Smooth muscle cell (in vitro differentiated cells): ENCODE results near the gene FBN1. TPM values are rescaled to one million over a fixed set of nuclear protein-coding genes. Genes with fewer than 3 reads are reported as not detected.

Experiments
- DNase-seq: peaks from one replicate; lab custom pipeline; 2025; ENCODE audit not compliant: unreplicated experiment; lab: John Stamatoyannopoulos, UW
- H2AFZ ChIP-seq: fragments of 200-600 bp; sonication (generic); 2 replicates; pipeline ENCODE4 v1.6.0; 2016; ENCODE audit warnings: antibody characterized with exemption, low read depth, mild to moderate bottlenecking
- H3F3A ChIP-seq: fragments of 200-600 bp; sonication (generic); 2 replicates; pipeline ENCODE4 v1.6.0; 2017; ENCODE audit warnings: antibody characterized with exemption, low read depth
- H3K27ac ChIP-seq: fragments of 200-600 bp; sonication (generic); 2 replicates; pipeline ENCODE4 v1.5.1; 2016; ENCODE audit warnings: low read depth, mild to moderate bottlenecking
- H3K27me3 ChIP-seq: fragments of 200-600 bp; sonication (generic); 2 replicates; pipeline ENCODE4 v1.6.1; 2016; ENCODE audit warnings: low read depth, mild to moderate bottlenecking
- H3K36me3 ChIP-seq: fragments of 200-600 bp; sonication (generic); 2 replicates; pipeline ENCODE4 v1.5.1; 2016; ENCODE audit warnings: low read depth
- H3K4me1 ChIP-seq: fragments of 200-600 bp; sonication (generic); 2 replicates; pipeline ENCODE4 v1.5.1; 2016; ENCODE audit warnings: low read depth
- H3K4me2 ChIP-seq: fragments of 200-600 bp; sonication (generic); 2 replicates; pipeline ENCODE4 v1.6.0; 2016; ENCODE audit warnings: mild to moderate bottlenecking
- H3K4me3 ChIP-seq: fragments of 200-600 bp; sonication (generic); 2 replicates; pipeline ENCODE4 v1.5.1; 2016; ENCODE audit warnings: mild to moderate bottlenecking
- H3K79me2 ChIP-seq: fragments of 200-600 bp; sonication (generic); 2 replicates; pipeline ENCODE4 v1.6.0; 2016; ENCODE audit warnings: low read depth, mild to moderate bottlenecking
- H3K9ac ChIP-seq: fragments of 200-600 bp; sonication (generic); 2 replicates; pipeline ENCODE4 v1.6.0; 2016; ENCODE audit warnings: low read depth
- H3K9me3 ChIP-seq: fragments of 200-600 bp; sonication (generic); replicated peaks from 2 replicates; pipeline ENCODE4 v1.5.1; 2016; ENCODE audit warnings: low read depth
- H4K20me1 ChIP-seq: fragments of 200-600 bp; sonication (generic); 2 replicates; pipeline ENCODE4 v1.6.0; 2016; ENCODE audit warnings: low read depth
- CTCF ChIP-seq: fragments of 200-600 bp; sonication (generic); IDR thresholded peaks from 2 replicates; pipeline ENCODE4 v1.5.1; 2017; ENCODE audit warnings: borderline replicate concordance, mild to moderate bottlenecking, antibody characterized with exemption; ENCODE audit not compliant: insufficient read depth, poor library complexity, severe bottlenecking
- WGBS: methylation state at CpG from one replicate; pipeline ENCODE4 v1.1.7; 2016; ENCODE audit warnings: low lambda C conversion rate; 5-methylcytosine and 5-hydroxymethylcytosine counted together
- polyA plus RNA-seq: library from polyadenylated mRNA; unstranded; fragments of >200 nt; fragmentation: Nextera tagmentation; extraction: Ambion mirVana; gene quantifications from 2 replicates; pipeline ENCODE4 v1.2.1, GENCODE V29; 2016
- total RNA-seq: library from RNA; depleted of rRNA; stranded (reverse); fragments of >200 nt; gene quantifications from 2 replicates; pipeline ENCODE4 v1.2.3, GENCODE V29; 2014

Gene FBN1
- total and polyA plus RNA-seq, 2 experiments from 2014 or later: 137 to 330 TPM

GRCh38 chr15:48469271-48469670, 176.2 kb downstream of the FBN1 start:
- no peaks in the 10 kb centered on the region for H3K9me3 ChIP-seq
- no peak overlapping the region for H2AFZ ChIP-seq
- TF ChIP-seq CTCF: no peak
- H3K27me3 ChIP-seq: no peaks in the 10 kb centered on the region
- no peak overlapping the region for H3K4me3 ChIP-seq
- H3K9ac ChIP-seq: no peak overlapping the region
- H3K27ac ChIP-seq: no peak overlapping the region
- 92% methylated on average over 6 of the region's 6 CpGs for WGBS
- H3F3A ChIP-seq: no peaks in the 10 kb centered on the region
- H3K36me3 ChIP-seq: peaks cover 86% of the 10 kb centered on the region
- H3K79me2 ChIP-seq: no peaks in the 10 kb centered on the region
- H4K20me1 ChIP-seq: no peaks in the 10 kb centered on the region
- no peak for DNase-seq
- no peak overlapping the region for H3K4me2 ChIP-seq
- H3K4me1 ChIP-seq: no peaks in the 10 kb centered on the region

GRCh38 chr15:48467801-48468200, 177.7 kb downstream of the FBN1 start:
- H3K36me3 ChIP-seq: peaks cover 86% of the 10 kb centered on the region
- H3K27ac ChIP-seq: no peak overlapping the region
- no peaks in the 10 kb centered on the region for H3K9me3 ChIP-seq
- 93% methylated on average over 4 of the region's 4 CpGs for WGBS
- no peak for TF ChIP-seq CTCF
- no peak overlapping the region for H2AFZ ChIP-seq
- H3K4me2 ChIP-seq: no peak overlapping the region
- no peak overlapping the region for H3K4me3 ChIP-seq
- DNase-seq: no peak
- no peaks in the 10 kb centered on the region for H3K27me3 ChIP-seq
- H3K4me1 ChIP-seq: no peaks in the 10 kb centered on the region
- no peak overlapping the region for H3K9ac ChIP-seq
- H3K79me2 ChIP-seq: no peaks in the 10 kb centered on the region
- H3F3A ChIP-seq: no peaks in the 10 kb centered on the region
- H4K20me1 ChIP-seq: no peaks in the 10 kb centered on the region

GRCh38 chr15:48466820-48467219, 178.7 kb downstream of the FBN1 start:
- no peak for TF ChIP-seq CTCF
- no peak overlapping the region for H3K4me2 ChIP-seq
- no peaks in the 10 kb centered on the region for H3K27me3 ChIP-seq
- H3K4me3 ChIP-seq: no peak overlapping the region
- no peaks in the 10 kb centered on the region for H3F3A ChIP-seq
- no peak for DNase-seq
- H4K20me1 ChIP-seq: no peaks in the 10 kb centered on the region
- peaks cover 87% of the 10 kb centered on the region for H3K36me3 ChIP-seq
- H2AFZ ChIP-seq: no peak overlapping the region
- no peaks in the 10 kb centered on the region for H3K4me1 ChIP-seq
- 97% methylated on average over 1 of the region's 1 CpG for WGBS
- no peak overlapping the region for H3K27ac ChIP-seq
- H3K9ac ChIP-seq: no peak overlapping the region
- no peaks in the 10 kb centered on the region for H3K79me2 ChIP-seq
- H3K9me3 ChIP-seq: no peaks in the 10 kb centered on the region

- Histone ChIP-seq H3K4me3 (no peak overlapping the region), H3K4me1 (no peaks in the 10 kb centered on the region), H3K9me3 (no peaks in the 10 kb centered on the region), H3K36me3 (peaks cover 81% of the 10 kb centered on the region), H3K27me3 (no peaks in the 10 kb centered on the region), H3K27ac (no peak overlapping the region), H3K9ac (no peak overlapping the region), H3K4me2 (no peak overlapping the region), H4K20me1 (no peaks in the 10 kb centered on the region), H3F3A (no peaks in the 10 kb centered on the region), H3K79me2 (no peaks in the 10 kb centered on the region), H2AFZ (no peak overlapping the region)
- no peak for TF ChIP-seq CTCF
- DNase-seq: no peak
Observed at GRCh38 chr15:48466079-48466478, 179.4 kb downstream of the FBN1 start.
